IPS-20b (cell line): ENCODE measurements around the gene CCN5.
A peak's percentile ranks its signal among the peaks of the same experiment; 100 is the strongest.
"Not testable (repeated sequence)": the region's sequence is repeated elsewhere in the genome, so short reads cannot be mapped to it uniquely, and the experiment has no call there.

Experiments used
- H3K27ac ChIP-seq: one replicate; pipeline ENCODE4 v1.5.1; 2013; ENCODE audit warnings: low read length
- H3K27me3 ChIP-seq: 2 replicates; pipeline ENCODE4 v1.6.1; 2013; ENCODE audit warnings: mild to moderate bottlenecking, low read length, inconsistent platforms; ENCODE audit not compliant: insufficient read depth
- H3K36me3 ChIP-seq: 2 replicates; pipeline ENCODE4 v1.6.1; 2013; ENCODE audit warnings: low read depth, mild to moderate bottlenecking, inconsistent platforms, low read length, moderate library complexity; ENCODE audit not compliant: insufficient read depth
- H3K4me1 ChIP-seq: 2 replicates; pipeline ENCODE4 v1.6.1; 2013; ENCODE audit warnings: mild to moderate bottlenecking, control low read depth, inconsistent platforms, low read length, moderate library complexity; ENCODE audit not compliant: insufficient read depth
- H3K4me3 ChIP-seq: 2 replicates; pipeline ENCODE4 v1.5.1; 2013; ENCODE audit warnings: mild to moderate bottlenecking, low read length, inconsistent platforms
- H3K9ac ChIP-seq: 2 replicates; pipeline ENCODE4 v1.6.1; 2013; ENCODE audit warnings: low read depth, mild to moderate bottlenecking, inconsistent platforms, low read length, moderate library complexity
- H3K9me3 ChIP-seq: 2 replicates; pipeline ENCODE4 v1.6.1; 2013; ENCODE audit warnings: mild to moderate bottlenecking, low read depth, low read length, inconsistent platforms; ENCODE audit not compliant: insufficient read depth

CCN5 gene

DNA sequence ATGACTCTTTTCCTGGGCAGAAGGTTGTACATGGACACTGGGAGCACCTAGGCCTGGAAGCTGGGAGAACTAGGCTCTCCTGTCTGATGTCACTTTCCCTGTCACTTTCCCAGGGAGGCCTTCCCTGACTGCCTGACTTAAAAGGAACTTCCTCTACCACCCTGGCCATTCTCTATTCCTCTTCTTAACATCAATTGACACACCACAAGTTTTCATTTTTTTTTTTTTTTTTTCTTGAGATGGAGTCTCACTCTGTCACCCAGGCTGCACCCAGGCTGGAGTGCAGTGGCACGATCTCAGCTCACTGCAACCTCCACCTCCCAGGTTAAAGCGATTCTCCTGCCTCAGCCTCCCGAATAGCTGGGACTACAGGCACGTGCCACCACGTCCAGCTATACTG is 18.1 kb upstream of the CCN5 start:
- H3K4me1 ChIP-seq, H3K27ac ChIP-seq, H3K9me3 ChIP-seq, H3K36me3 ChIP-seq, H3K9ac ChIP-seq, H3K27me3 ChIP-seq, H3K4me3 ChIP-seq: not testable (repeated sequence)

DNA sequence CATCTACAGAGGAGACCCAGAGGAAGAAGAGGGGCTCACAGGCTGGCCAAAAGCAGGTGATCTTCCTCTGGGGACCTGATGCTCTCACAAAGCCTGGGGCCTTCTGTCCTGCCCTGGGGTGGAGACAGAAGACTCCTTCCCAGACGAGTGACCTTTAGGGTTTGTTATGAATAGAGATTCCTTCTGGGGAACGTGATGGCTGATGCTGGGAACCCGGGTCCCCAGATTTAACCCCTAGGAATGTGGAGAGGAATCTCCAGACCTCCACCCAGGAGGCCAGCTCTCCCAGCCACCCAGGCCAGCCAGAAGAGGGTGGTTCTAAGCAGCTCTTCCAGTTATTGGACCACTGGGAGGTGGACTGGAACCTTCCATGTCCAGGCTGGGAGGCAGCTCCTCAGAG is 16.8 kb upstream of the CCN5 start:
- Histone ChIP-seq H3K4me3 (no peak overlapping the region), H3K9me3 (no peaks in the 10 kb centered on the region), H3K27ac (no peak overlapping the region), H3K36me3 (no peaks in the 10 kb centered on the region), H3K4me1 (peaks cover 6% of the 10 kb centered on the region; the same call in 1 of the 2 replicates), H3K27me3 (no peaks in the 10 kb centered on the region), H3K9ac (no peak overlapping the region)

DNA sequence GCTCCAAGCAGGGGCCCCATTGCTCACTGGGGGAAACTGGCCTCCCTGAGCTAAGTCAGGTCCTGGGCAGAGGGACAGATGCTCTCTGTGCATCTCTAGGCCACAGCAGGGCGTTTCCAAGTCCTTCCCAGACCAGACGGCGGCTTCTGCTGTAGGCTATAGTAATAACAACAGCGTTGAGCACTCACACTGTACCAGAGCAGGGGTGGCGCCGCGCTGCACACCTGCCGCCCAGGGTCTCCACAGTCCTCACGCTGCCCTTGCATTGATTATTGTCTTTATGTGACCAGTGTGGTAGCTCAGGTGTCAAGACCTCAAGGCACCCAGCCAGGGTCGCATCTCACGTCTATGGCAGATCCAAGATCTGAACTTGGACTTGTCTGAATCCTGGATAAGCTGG is 14.9 kb upstream of the CCN5 start:
- no peak overlapping the region for H3K4me3 ChIP-seq
- H3K4me1 ChIP-seq: peaks cover 6% of the 10 kb centered on the region; the same call in 1 of the 2 replicates
- H3K36me3 ChIP-seq: no peaks in the 10 kb centered on the region
- no peak overlapping the region for H3K27ac ChIP-seq
- no peaks in the 10 kb centered on the region for H3K9me3 ChIP-seq
- H3K9ac ChIP-seq: no peak overlapping the region
- H3K27me3 ChIP-seq: no peaks in the 10 kb centered on the region

DNA sequence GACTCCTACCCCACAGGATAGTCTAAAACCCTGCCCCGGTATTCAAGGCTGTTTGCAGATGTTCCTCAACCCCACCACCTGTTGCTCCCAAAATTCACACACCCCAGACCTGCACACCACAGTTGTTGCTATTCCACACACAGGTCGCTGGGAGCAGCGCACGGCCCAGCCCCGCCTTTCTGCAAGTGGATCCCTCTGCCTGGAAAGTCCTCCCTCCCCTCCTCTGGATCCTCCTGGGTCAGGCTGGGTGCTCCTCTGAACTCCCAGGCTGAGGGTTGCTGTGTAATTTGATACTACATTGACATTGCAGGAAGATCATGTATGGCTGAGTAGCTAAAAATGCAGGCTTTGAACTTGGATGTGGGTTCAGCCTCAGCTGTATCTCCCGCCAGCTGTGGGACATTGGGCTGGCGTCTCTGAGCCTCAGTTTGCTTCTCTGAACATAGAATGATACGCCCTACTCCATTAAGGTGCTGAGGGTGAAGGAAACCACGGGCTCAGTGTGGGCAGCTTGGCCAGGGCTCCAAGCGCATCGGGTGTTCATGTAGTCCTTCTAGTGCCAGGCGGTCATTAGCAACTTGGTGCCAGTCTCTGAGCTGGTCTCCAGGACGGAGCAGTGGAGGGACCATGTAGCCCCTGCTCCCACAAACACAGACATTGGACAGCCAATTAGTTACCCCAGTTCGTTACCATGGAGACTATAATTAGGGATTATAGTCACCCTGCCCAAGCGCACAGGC is 13.9 kb upstream of the CCN5 start:
- Histone ChIP-seq H3K27ac (no peak overlapping the region), H3K36me3 (no peaks in the 10 kb centered on the region), H3K4me3 (no peak overlapping the region), H3K9ac (0 out of 2 replicates have a peak overlapping the region, but pooled peaks have one; percentile 22), H3K27me3 (no peaks in the 10 kb centered on the region), H3K9me3 (no peaks in the 10 kb centered on the region), H3K4me1 (peaks cover 6% of the 10 kb centered on the region; the same call in 1 of the 2 replicates)

DNA sequence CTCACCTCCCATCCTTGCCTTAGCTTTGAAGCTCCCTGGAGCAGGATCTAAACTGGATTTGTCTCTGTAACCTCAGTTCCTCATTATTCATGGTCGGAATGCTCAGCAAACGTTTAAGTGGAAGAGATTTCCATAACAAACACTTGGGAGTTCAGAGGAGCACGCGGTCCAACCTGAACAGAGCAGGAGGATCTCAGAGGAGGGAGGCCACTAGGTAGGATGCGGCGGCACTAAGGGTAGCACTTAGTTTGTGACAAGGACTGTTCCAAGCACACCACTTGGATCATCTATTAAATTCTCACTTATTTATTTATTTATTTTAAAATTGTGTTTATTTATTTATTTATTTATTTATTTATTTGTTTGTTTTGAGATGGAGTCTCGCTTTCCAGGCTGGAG is 13.3 kb upstream of the CCN5 start:
- no peaks in the 10 kb centered on the region for H3K27me3 ChIP-seq
- H3K4me3 ChIP-seq: no peak overlapping the region
- peaks cover 6% of the 10 kb centered on the region; the same call in 1 of the 2 replicates for H3K4me1 ChIP-seq
- no peaks in the 10 kb centered on the region for H3K9me3 ChIP-seq
- H3K36me3 ChIP-seq: no peaks in the 10 kb centered on the region
- H3K9ac ChIP-seq: 0 out of 2 replicates have a peak overlapping the region, but pooled peaks have one; percentile 22
- no peak overlapping the region for H3K27ac ChIP-seq

DNA sequence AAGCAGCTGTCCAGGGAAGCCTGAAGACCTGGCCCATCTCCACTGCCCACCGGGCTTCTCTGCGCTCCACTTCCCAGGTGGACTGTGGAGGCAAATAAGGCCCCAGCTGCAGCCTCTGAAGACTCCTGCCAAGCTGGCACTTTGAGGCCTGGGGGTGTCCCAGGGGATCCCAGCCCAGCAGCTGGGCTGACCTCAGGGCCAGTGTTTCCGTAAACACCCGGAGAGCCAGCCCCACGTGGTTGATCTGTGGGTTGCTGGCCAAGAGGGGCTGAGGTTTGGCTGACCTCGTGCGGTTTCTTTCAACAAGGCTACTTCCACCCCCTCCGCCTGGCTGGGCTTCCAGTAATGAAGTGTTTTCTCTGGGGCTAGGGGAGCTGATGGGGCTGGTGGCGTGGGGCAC is 12.4 kb upstream of the CCN5 start:
- H3K4me1 ChIP-seq: peaks cover 6% of the 10 kb centered on the region; the same call in 1 of the 2 replicates

DNA sequence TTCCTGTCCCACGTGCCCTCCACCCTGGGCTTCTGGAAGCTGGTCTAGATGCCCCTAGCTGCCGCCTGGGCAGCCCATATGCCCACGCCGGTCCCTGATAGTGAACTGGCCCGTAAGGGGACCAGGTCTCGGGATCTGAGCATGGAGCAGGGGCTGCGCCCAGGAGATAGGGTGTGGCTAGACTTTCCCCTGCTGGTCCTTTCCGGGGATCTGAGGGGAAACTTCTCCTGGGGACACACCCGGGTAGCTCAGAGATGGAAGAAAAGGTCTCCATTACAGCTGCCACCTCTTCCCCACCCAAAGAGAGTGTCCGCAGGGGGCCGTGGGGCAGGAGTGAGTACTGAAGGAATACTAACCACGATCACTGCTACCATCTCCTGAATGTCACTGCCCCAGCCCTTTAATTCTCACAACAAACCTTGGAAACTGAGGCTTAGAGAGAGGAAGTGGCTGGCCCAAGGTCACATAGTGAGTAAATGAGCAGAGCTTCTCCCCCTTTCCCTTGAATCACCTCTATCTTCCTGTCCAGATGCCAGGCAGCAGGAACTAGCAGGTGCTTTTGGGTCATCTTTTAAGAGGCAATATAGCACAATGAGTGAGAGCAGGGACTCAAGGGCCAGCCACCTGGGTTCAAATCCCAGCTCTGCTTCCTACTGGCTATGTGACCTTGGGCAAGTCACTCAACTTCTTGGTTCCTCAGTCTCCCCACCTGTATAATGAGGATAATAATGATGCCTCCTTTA is 11.8 kb upstream of the CCN5 start:
- Histone ChIP-seq H3K9me3 (no peaks in the 10 kb centered on the region), H3K36me3 (no peaks in the 10 kb centered on the region), H3K4me1 (peaks cover 6% of the 10 kb centered on the region; the same call in 1 of the 2 replicates), H3K9ac (no peak overlapping the region), H3K4me3 (no peak overlapping the region), H3K27ac (no peak overlapping the region), H3K27me3 (no peaks in the 10 kb centered on the region)

More for the DNA sequence above, 12.4 kb upstream of the CCN5 start:
- Histone ChIP-seq H3K9me3 (no peaks in the 10 kb centered on the region), H3K27me3 (no peaks in the 10 kb centered on the region), H3K9ac (no peak overlapping the region), H3K27ac (no peak overlapping the region), H3K4me3 (no peak overlapping the region), H3K36me3 (no peaks in the 10 kb centered on the region)

DNA sequence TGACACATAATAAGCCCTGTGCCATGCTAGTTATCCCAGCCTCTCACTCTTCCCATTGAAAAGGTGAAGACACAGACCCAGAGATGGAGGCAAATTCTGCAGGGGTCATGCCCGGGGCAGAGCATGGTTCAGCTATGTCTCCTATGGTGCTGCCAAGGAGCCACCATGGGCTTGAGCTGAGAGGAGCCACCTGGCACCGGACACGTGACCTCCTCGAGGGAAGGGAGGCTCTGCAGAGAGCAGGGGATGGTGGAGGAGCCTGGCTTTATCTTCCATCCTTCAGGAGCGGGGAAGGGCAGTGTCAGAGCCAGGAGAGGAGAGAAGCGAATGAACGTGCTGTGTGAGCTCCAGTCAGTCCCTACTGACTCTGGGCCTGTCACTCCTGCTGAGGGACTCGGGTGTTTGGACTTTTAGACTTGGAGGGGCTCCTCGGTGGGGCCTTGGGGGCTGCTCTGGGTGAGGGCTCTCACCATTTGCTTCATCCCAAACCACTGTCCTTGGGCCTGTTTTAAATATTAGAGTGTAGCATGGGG is 11.1 kb upstream of the CCN5 start:
- H3K4me3 ChIP-seq: no peak overlapping the region
- H3K36me3 ChIP-seq: no peaks in the 10 kb centered on the region
- H3K9me3 ChIP-seq: no peaks in the 10 kb centered on the region
- H3K27ac ChIP-seq: no peak overlapping the region
- H3K27me3 ChIP-seq: no peaks in the 10 kb centered on the region
- H3K9ac ChIP-seq: no peak overlapping the region
- peaks cover 6% of the 10 kb centered on the region; the same call in 1 of the 2 replicates for H3K4me1 ChIP-seq

DNA sequence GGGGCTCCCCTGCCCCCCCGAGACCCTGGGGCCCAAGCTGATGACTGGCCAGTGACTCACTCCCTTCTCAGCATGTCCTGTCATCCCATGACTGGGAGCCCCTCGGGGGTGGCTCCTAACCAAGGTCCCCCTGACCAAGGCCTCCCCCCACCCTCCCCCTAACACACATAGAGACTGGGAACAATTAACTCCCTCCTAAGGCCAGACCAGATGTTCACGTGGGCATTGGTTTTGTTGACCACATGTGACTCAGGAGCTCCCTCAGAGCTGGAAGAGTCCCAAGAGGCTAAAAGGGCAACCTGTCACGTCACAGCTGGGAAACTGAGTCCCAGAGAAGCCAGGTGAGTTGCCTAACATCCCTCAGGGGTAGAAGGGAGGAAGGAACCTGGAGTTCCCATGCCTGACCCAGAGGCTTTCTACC is 10.6 kb upstream of the CCN5 start:
- Histone ChIP-seq H3K4me3 (no peak overlapping the region), H3K9me3 (no peaks in the 10 kb centered on the region), H3K9ac (no peak overlapping the region), H3K4me1 (peaks cover 6% of the 10 kb centered on the region; the same call in 1 of the 2 replicates), H3K36me3 (no peaks in the 10 kb centered on the region), H3K27me3 (no peaks in the 10 kb centered on the region), H3K27ac (no peak overlapping the region)

DNA sequence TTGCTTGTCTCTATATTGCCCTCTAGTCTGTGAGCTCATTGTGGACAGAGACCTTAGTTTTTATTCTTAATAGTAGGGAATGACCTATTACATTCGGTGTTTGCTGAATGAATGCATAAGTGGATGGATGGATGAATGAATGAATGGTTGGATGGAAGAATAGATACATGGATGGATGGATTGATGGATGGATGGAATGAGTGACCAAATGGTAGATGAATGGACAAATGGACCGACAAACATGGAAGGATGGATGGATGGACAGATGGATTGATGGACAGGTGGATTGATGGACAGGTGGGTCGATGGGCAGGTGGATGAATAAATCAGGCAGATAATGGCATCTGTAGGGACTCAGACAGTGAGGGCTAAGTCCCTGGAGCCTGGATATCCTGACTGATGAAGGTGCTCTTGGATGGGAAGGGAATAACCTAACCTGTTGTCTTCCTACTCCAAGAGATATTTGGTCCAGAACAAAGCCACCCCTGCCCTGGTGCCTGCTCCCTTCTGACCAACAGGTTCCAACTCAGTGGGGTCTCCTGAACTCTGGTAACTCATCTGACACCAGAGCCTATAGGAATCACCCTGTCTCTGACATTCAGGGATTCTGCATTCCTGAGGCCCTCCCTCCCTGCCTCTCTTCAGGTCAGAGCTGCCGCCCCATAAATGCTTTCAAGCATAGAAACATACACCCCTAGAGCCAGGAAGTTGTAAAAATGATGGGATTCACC is 9.6 kb upstream of the CCN5 start:
- H3K4me1 ChIP-seq: peaks cover 6% of the 10 kb centered on the region; the same call in 1 of the 2 replicates
- no peak overlapping the region for H3K27ac ChIP-seq
- H3K4me3 ChIP-seq: no peak overlapping the region
- H3K9ac ChIP-seq: no peak overlapping the region
- H3K9me3 ChIP-seq: no peaks in the 10 kb centered on the region
- no peaks in the 10 kb centered on the region for H3K36me3 ChIP-seq
- H3K27me3 ChIP-seq: no peaks in the 10 kb centered on the region

DNA sequence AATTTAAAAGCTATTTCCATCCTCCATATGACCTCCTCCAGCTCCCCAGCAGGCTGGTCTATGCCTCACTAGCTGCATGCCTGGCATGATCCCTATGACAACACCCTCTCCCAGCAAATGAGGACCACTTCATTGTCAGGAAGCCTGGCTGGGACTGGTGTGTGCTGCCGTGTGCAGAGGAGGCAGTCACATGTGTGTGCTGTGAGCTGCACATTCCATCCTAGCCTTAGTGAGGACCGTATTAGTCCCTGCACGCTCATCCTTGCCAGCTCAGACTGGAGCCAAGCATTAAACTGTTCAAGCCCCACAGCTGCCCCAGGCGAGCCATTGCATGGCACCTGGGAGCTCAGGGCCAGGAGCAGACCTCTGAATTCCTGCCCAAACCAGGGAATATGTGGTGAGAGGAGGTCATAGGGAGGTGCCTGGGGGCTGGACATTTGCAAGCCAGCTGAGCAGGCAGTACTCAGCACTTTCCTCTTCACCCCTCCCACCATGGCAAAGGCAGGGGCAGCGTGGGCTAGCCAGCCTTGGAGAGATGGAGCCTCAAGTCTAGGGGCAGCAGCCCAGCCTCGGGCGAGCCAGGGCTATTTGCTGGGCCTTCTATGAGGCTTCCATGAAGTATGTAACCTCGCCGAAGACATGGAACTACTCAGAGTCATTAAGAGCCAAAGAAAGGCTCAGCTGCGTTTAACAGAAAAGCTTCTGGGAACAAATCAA is 8.7 kb upstream of the CCN5 start:
- Histone ChIP-seq H3K9ac (no peak overlapping the region), H3K27me3 (no peaks in the 10 kb centered on the region), H3K27ac (no peak overlapping the region), H3K36me3 (no peaks in the 10 kb centered on the region), H3K9me3 (no peaks in the 10 kb centered on the region), H3K4me1 (peaks cover 4% of the 10 kb centered on the region; the same call in 1 of the 2 replicates), H3K4me3 (no peak overlapping the region)
